ENCODE results near the gene HAUS6.
"Not testable (repeated sequence)": the region's sequence is repeated elsewhere in the genome, so short reads cannot be mapped to it uniquely, and the experiment has no call there.

HAUS6 gene

GRCh38 chr9:19102631-19103345 is at the start of gene HAUS6:
HAUS6 (minus strand) TSS chr9:19102904; CDS start chr9:19102651, 253 bp downstream.
- DNase-seq, result peak; percentile 99

- not testable (repeated sequence) for DNase-seq
Observed at GRCh38 chr9:19152160-19152498, 49.4 kb upstream of the HAUS6 start.

GRCh38 chr9:19151425-19152159 is 48.9 kb upstream of the HAUS6 start:
- no peak for DNase-seq

- no peak for DNase-seq
Observed at GRCh38 chr9:19149230-19149629, 46.5 kb upstream of the HAUS6 start.

GRCh38 chr9:19148187-19148586 is 45.5 kb upstream of the HAUS6 start:
- DNase-seq, result no peak

- peak; percentile 57 for DNase-seq
Observed at GRCh38 chr9:19146441-19147024, 43.8 kb upstream of the HAUS6 start.

- DNase-seq, result no peak
Observed at GRCh38 chr9:19145881-19146280, 43.2 kb upstream of the HAUS6 start.

GRCh38 chr9:19140259-19140658 is 37.6 kb upstream of the HAUS6 start:
- no peak for DNase-seq

GRCh38 chr9:19138084-19138483 is 35.4 kb upstream of the HAUS6 start:
- DNase-seq, result peak; percentile 66

GRCh38 chr9:19137282-19137681 is 34.6 kb upstream of the HAUS6 start:
- no peak for DNase-seq

- no peak for DNase-seq
Observed at GRCh38 chr9:19136129-19136528, 33.4 kb upstream of the HAUS6 start.

- DNase-seq, result no peak
Observed at GRCh38 chr9:19133549-19134345, 31.0 kb upstream of the HAUS6 start.

GRCh38 chr9:19130436-19130835 is 27.7 kb upstream of the HAUS6 start:
- no peak for DNase-seq

GRCh38 chr9:19127871-19128500 is 25.3 kb upstream of the HAUS6 start:
- peak; percentile 45 for DNase-seq

- DNase-seq, result no peak
Observed at GRCh38 chr9:19124430-19124793, 21.7 kb upstream of the HAUS6 start.

- DNase-seq, result peak; percentile 30
Observed at GRCh38 chr9:19122490-19123042, 19.9 kb upstream of the HAUS6 start.

GRCh38 chr9:19120877-19121276 is 18.2 kb upstream of the HAUS6 start:
- DNase-seq, result no peak

GRCh38 chr9:19119801-19120440 is 17.2 kb upstream of the HAUS6 start:
- DNase-seq, result no peak

- DNase-seq, result no peak
Observed at GRCh38 chr9:19119246-19119645, 16.5 kb upstream of the HAUS6 start.

GRCh38 chr9:19117039-19117716 is 14.5 kb upstream of the HAUS6 start:
- no peak for DNase-seq

GRCh38 chr9:19116107-19116790 is 13.5 kb upstream of the HAUS6 start:
- DNase-seq, result peak; percentile 29
